ENCODE results near the gene DISC1.
"Not testable (repeated sequence)": the region's sequence is repeated elsewhere in the genome, so short reads cannot be mapped to it uniquely, and the experiment has no call there.

The DISC1 gene

DNA sequence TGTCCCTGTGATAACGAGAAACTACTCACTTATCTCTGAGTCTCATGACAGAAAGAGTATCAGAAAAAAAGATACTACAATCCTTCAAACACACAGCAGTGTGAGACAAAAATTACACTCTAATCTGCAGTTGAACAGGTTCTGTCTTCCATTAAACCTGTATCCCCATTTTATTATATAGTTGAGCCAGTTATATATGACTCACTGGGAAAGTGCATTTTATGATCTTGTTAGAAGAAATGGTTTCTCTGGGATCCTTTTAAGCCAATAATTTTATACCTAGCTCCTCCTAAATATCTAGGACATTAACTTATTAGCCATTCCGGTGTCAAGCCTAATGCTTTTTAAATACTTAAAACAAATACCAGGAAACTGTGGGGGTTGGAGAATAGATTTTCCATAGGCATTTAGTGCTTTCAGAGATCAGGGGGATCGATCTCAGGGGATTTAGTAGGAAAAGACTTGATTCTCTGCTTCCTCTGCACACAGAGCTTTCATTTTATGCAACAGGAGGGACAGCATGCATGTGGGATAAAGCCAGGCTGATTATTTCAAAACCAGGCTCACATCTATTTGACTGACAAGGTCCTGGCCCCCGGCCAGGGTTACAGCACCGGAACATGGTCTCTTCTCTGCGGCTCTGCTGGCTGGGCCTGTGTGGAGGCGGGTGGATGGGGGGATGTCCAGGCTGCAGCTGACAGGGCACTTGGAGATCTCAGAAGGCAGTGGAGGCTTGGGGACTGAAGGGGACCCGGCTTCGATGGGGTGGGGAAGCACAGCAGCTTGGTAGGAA, 310.6 kb downstream of the DISC1 start:
- no peak for DNase-seq

DNA sequence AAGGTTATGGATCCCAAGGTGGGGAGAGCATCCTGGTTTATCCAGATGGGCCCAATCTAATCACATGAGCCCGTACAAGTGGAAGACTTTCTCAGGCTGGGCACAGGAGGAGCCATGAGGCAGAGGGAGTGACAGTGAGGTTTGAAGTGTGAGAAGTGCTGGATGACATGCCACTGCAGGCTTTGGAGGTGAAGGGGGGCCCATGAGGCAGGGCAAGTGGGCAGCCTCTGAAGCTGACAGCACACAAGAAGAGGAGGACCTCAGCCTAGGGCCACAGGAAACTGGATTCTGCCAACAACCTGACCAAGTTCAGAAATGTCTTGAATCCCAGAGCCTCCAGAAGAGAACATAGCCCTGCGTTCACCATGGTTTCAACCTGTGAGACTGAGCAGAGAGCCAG, 311.6 kb downstream of the DISC1 start:
- DNase-seq = no peak

GRCh38 chr1:231938711-231939110, 312.1 kb downstream of the DISC1 start:
- DNase-seq = no peak

DNA sequence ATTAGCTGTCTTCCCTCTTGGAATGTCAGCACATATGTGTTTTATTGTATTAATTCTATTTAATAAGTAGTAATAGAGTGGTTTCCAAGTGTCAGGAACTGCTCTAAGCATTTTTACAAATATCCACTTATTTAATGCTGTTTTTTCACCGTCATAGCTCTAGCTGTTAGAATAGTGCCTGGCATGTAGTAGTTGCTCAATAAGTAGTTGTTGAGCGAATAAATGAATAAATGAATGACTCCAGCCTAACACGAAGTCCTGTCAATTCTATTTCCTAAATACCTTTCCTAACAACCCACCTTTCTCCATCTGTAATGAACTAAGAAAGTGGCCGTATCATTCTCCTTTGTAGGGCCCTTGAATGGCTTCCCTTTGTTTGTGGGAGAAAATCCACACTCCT, 312.5 kb downstream of the DISC1 start:
- no peak for DNase-seq

DNA sequence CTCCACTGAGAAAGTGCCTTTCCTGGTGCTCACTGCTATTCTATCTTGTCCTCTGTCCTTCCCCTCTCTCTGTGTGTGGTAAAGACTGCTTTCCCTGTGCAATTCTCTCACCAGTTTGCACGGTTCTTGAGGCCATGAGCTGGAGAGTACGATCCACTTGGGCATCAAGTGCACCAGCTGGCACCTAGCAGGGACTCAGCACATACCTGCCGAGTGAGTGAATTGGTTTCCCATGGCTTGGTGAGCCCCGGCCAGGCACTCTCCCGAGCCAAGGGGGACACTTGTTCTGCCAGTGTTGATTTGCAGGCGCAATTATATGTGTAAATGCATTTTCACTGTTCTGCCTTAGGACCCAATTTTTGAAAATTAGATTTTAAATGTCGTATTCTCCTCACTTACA, 313.5 kb downstream of the DISC1 start:
- DNase-seq = no peak

- DNase-seq = no peak
Measured at GRCh38 chr1:231940701-231941100, 314.1 kb downstream of the DISC1 start.

- no peak for DNase-seq
Measured at GRCh38 chr1:231943084-231943483, 316.5 kb downstream of the DISC1 start.

GRCh38 chr1:231948102-231948501, 321.5 kb downstream of the DISC1 start:
- DNase-seq = not testable (repeated sequence)

GRCh38 chr1:231949277-231950091, 322.9 kb downstream of the DISC1 start:
- DNase-seq = no peak

DNA sequence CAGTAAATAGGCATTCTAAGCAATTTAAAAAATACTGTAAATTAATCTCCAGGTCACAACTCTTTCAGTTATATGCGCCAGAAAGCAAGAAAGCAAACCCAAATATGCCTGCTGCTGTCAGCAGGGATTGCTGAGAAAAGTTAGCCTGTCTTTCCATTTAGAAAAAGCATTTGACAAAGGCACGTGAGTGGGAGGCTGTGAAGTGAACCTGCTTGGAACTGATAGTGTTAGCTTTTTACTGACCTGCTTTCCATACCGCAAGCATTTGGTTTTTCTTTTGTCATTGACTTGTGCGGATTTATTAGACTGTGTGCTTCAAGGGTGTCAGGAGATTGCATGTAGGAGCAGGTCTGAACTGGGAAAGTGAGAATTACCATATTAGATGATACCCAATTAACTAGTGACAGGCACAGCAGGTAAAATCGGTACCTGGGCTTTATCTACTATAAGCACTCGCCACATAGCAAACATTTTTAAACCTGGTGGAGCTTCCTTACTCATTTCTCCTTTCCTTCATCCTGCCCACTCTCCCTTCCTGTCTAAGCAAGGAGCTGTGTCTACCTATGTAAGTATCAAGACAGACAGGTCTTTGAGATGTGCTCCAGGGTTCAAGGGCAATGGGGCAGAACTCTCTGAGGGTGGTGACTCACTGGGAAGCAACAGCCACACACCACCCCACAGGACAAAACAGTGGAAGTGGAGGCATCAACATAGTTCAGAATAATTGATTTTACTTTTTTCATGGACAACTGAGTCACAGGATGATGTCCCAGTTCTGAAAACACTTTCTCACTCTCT, 323.9 kb downstream of the DISC1 start:
- DNase-seq = no peak

DNA sequence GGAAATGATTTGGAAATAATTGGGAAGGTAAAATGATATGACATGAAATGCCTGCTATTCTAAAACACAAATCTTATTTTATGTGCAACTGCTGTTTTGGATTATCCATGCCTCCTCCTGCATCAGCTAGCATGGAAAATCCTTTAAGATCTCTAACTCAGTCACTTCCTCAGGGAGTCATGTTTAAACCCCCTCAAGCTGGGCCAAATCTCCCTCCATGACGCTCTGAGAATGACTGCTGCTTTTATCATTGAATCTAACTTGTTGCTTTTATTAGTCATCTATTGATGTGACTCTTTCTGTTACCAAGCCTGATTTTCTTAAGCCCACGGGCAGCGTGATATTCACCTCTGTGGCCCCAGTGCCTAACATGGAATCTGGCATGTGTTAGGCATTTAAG, 324.8 kb downstream of the DISC1 start:
- DNase-seq = no peak

GRCh38 chr1:231952154-231952553, 325.6 kb downstream of the DISC1 start:
- DNase-seq = no peak

DNA sequence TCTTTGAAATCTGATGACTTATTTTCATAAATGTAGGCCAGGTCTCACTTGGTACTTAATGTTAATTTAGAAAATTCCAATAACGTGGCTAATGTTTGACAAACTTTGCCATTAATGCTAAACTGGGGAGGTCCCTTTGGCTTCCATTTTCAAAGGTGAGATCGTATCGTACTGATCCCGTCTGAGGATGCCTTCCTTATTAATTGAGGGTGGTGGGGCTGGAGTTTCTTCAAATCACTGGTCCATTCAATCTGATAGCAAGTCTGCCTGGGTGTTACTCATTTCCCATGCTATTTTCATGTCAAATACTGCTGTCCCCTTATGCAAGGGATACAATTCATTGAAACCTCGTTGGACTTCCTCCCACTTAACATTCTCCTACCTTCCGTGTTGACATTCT, 327.1 kb downstream of the DISC1 start:
- DNase-seq = no peak

GRCh38 chr1:231954751-231955150, 328.2 kb downstream of the DISC1 start:
- no peak for DNase-seq

- DNase-seq = no peak
Measured at GRCh38 chr1:231957359-231957758, 330.8 kb downstream of the DISC1 start.

DNA sequence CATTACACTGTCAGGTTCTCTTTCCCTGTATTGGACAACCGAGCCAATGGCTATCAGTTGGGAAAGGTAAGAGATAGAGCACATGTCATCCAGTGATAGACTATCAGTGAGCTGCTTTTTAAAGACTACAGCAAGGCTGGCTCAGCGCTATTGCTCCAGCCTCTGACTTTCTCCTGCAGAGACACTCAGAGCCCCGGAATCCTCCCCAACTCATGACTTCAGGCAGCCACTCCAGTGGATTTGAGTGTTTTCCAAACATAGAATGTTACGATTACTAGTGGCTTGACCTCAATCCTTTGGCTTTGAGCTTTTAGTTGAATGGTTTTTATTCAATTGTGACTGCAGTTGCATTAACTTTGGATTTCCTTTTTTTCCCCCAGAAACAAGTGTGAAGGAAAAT, 331.9 kb downstream of the DISC1 start:
- DNase-seq = no peak

DNA sequence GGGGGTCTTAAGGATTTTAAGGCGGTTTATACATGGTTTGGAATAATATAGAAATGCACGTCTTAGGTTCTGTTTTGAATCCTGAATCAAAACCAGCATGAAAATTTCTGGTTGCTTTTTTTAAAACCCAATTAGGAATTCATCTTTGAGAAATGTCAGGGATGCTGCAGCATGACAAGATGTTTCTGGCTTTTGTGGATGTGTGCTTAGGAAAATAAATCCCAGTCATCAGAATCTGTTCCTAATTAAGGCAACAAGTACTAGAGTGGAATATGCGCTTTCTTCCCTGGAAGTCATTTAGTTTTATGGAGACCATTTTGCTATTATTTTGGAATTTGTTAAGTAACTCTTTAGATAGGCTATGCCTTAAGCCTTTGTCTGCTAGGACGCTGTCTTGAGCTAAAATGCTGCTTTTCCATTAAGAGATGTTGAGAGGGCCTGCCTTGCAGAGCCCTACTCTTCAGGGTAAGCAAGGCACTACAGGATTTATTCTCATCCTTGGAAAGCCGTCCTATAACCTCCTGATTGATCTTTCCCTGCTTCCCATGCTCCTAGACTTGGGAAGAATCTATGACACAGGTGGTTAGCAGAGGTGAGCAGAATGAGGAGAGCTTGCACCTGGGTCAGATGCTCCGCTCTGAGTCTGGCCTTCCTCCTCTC, 332.8 kb downstream of the DISC1 start:
- no peak for DNase-seq

DNA sequence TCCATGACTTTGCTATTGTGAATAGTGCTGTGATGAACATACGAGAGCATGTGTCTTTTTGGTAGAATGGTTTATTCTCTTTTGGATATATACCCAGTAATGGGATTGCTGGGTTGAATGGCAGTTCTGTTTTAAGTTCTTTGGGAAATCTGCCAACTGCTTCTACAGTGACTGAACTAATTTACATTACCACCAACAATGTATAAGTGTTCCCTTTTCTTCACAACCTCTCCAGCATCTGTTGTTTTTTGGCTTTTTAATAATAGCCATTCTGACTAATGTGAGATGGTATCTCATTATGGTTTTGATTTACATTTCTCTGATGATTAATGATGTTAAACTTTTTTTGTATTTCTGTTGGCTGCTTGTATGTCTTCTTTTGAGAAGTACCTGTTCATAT, 335.2 kb downstream of the DISC1 start:
- DNase-seq = not testable (repeated sequence)

- DNase-seq = no peak
Measured at GRCh38 chr1:231962636-231963035, 336.0 kb downstream of the DISC1 start.

GRCh38 chr1:231964241-231964640, 337.7 kb downstream of the DISC1 start:
- DNase-seq = no peak

GRCh38 chr1:231964961-231965360, 338.4 kb downstream of the DISC1 start:
- no peak for DNase-seq

- no peak for DNase-seq
Measured at GRCh38 chr1:231965615-231966014, 339.0 kb downstream of the DISC1 start.

DNA sequence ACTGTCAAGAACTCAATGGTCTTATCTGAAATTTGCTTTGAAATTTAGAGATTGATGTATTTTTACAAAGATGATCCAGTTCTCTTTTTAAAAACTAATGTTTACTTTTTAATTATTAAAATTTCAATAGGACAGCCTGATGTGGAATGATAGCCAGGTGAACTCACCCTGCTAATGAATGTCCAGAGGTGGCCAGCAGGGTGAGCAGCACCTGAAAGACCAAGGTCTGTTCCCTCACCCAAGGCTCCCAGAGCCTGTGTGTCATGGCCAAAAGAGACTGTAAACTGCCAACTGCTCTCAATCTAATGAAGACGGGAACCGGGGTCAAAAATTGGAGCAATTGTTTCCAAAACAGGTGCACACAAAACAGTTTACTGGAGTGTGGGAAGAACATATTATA, 340.4 kb downstream of the DISC1 start:
- DNase-seq = no peak

Measured in stimulated activated CD4-positive, alpha-beta T cell treated with anti-CD3 and anti-CD28 coated beads, Interleukin-15, amount 100 ng/mL, for 24 hours (primary cell).